ENCODE data around the gene AVP.
A peak's percentile ranks its signal among the peaks of the same experiment; 100 is the strongest.

The AVP gene

GRCh38 chr20:3101737-3102574 lies 17.4 kb upstream of the AVP start:
- Mint-ChIP-seq H3K9me3 (ENCODE audit: low read depth) (no peaks in the 10 kb centered on the region), H3K36me3 (no peaks in the 10 kb centered on the region), H3K4me1 (ENCODE audit: low read depth) (peaks cover 18% of the 10 kb centered on the region), H3K27ac (no peak overlapping the region), H3K27me3 (no peaks in the 10 kb centered on the region), H3K4me3 (peak overlapping the region; percentile 23)

- H3K4me3 Mint-ChIP-seq = no peak overlapping the region
- no peaks in the 10 kb centered on the region for H3K9me3 Mint-ChIP-seq (ENCODE audit: low read depth)
- peaks cover 18% of the 10 kb centered on the region for H3K4me1 Mint-ChIP-seq (ENCODE audit: low read depth)
- no peaks in the 10 kb centered on the region for H3K27me3 Mint-ChIP-seq
- no peaks in the 10 kb centered on the region for H3K36me3 Mint-ChIP-seq
- H3K27ac Mint-ChIP-seq = no peak overlapping the region
Observed at GRCh38 chr20:3101251-3101650, 16.7 kb upstream of the AVP start.

- H3K36me3 Mint-ChIP-seq = no peaks in the 10 kb centered on the region
- H3K9me3 Mint-ChIP-seq (ENCODE audit: low read depth) = no peaks in the 10 kb centered on the region
- H3K27ac Mint-ChIP-seq = no peak overlapping the region
- no peak overlapping the region for H3K4me3 Mint-ChIP-seq
- H3K27me3 Mint-ChIP-seq = no peaks in the 10 kb centered on the region
- peaks cover 20% of the 10 kb centered on the region for H3K4me1 Mint-ChIP-seq (ENCODE audit: low read depth)
Observed at GRCh38 chr20:3100480-3100879, 16.0 kb upstream of the AVP start.

GRCh38 chr20:3094848-3095629 lies 10.5 kb upstream of the AVP start:
- peak overlapping the region; percentile 22 for H3K27ac Mint-ChIP-seq
- H3K9me3 Mint-ChIP-seq (ENCODE audit: low read depth) = no peaks in the 10 kb centered on the region
- peaks cover 28% of the 10 kb centered on the region for H3K4me1 Mint-ChIP-seq (ENCODE audit: low read depth)
- H3K4me3 Mint-ChIP-seq = no peak overlapping the region
- H3K36me3 Mint-ChIP-seq = no peaks in the 10 kb centered on the region
- no peaks in the 10 kb centered on the region for H3K27me3 Mint-ChIP-seq

- peaks cover 31% of the 10 kb centered on the region for H3K4me1 Mint-ChIP-seq (ENCODE audit: low read depth)
- peak overlapping the region; percentile 70 for H3K4me3 Mint-ChIP-seq
- no peaks in the 10 kb centered on the region for H3K36me3 Mint-ChIP-seq
- no peaks in the 10 kb centered on the region for H3K27me3 Mint-ChIP-seq
- peak overlapping the region; percentile 85 for H3K27ac Mint-ChIP-seq
- no peaks in the 10 kb centered on the region for H3K9me3 Mint-ChIP-seq (ENCODE audit: low read depth)
Observed at GRCh38 chr20:3093861-3094361, 9.4 kb upstream of the AVP start.

GRCh38 chr20:3092611-3093379 lies 8.3 kb upstream of the AVP start:
- Mint-ChIP-seq H3K36me3 (no peaks in the 10 kb centered on the region), H3K4me3 (peak overlapping the region; percentile 84), H3K27me3 (no peaks in the 10 kb centered on the region), H3K27ac (peak overlapping the region; percentile 96), H3K4me1 (ENCODE audit: low read depth) (peaks cover 31% of the 10 kb centered on the region), H3K9me3 (ENCODE audit: low read depth) (no peaks in the 10 kb centered on the region)

GRCh38 chr20:3090565-3090964 lies 6.0 kb upstream of the AVP start:
- H3K4me3 Mint-ChIP-seq = no peak overlapping the region
- no peaks in the 10 kb centered on the region for H3K9me3 Mint-ChIP-seq (ENCODE audit: low read depth)
- no peaks in the 10 kb centered on the region for H3K27me3 Mint-ChIP-seq
- H3K36me3 Mint-ChIP-seq = no peaks in the 10 kb centered on the region
- no peak overlapping the region for H3K27ac Mint-ChIP-seq
- peaks cover 29% of the 10 kb centered on the region for H3K4me1 Mint-ChIP-seq (ENCODE audit: low read depth)

GRCh38 chr20:3088031-3088430 lies 3.5 kb upstream of the AVP start:
- Mint-ChIP-seq H3K36me3 (no peaks in the 10 kb centered on the region), H3K27me3 (no peaks in the 10 kb centered on the region), H3K4me1 (ENCODE audit: low read depth) (peaks cover 24% of the 10 kb centered on the region), H3K4me3 (no peak overlapping the region), H3K27ac (no peak overlapping the region), H3K9me3 (ENCODE audit: low read depth) (no peaks in the 10 kb centered on the region)

- Mint-ChIP-seq H3K4me1 (ENCODE audit: low read depth) (peaks cover 15% of the 10 kb centered on the region), H3K9me3 (ENCODE audit: low read depth) (no peaks in the 10 kb centered on the region), H3K27ac (no peak overlapping the region), H3K27me3 (peaks cover 9% of the 10 kb centered on the region), H3K4me3 (no peak overlapping the region), H3K36me3 (no peaks in the 10 kb centered on the region)
Observed at GRCh38 chr20:3085571-3086072, 1.1 kb upstream of the AVP start.

- no peak overlapping the region for H3K4me3 Mint-ChIP-seq
- H3K4me1 Mint-ChIP-seq (ENCODE audit: low read depth) = peaks cover 8% of the 10 kb centered on the region
- no peak overlapping the region for H3K27ac Mint-ChIP-seq
- no peaks in the 10 kb centered on the region for H3K9me3 Mint-ChIP-seq (ENCODE audit: low read depth)
- H3K27me3 Mint-ChIP-seq = peaks cover 11% of the 10 kb centered on the region
- H3K36me3 Mint-ChIP-seq = no peaks in the 10 kb centered on the region
Observed at GRCh38 chr20:3084986-3085360, 449 bp upstream of the AVP start.

GRCh38 chr20:3082955-3083952 lies 1.3 kb downstream of the AVP start:
- peaks cover 5% of the 10 kb centered on the region for H3K4me1 Mint-ChIP-seq (ENCODE audit: low read depth)
- peaks cover 11% of the 10 kb centered on the region for H3K27me3 Mint-ChIP-seq
- peak overlapping the region; percentile 62 for H3K4me3 Mint-ChIP-seq
- no peaks in the 10 kb centered on the region for H3K9me3 Mint-ChIP-seq (ENCODE audit: low read depth)
- peaks cover 2% of the 10 kb centered on the region for H3K36me3 Mint-ChIP-seq
- H3K27ac Mint-ChIP-seq = no peak overlapping the region

- peaks cover 11% of the 10 kb centered on the region for H3K4me1 Mint-ChIP-seq (ENCODE audit: low read depth)
- no peak overlapping the region for H3K27ac Mint-ChIP-seq
- peaks cover 11% of the 10 kb centered on the region for H3K27me3 Mint-ChIP-seq
Observed at GRCh38 chr20:3082306-3082951, 2.1 kb downstream of the AVP start.

GRCh38 chr20:3081641-3082040 lies 2.9 kb downstream of the AVP start:
- Mint-ChIP-seq H3K4me1 (ENCODE audit: low read depth) (peaks cover 17% of the 10 kb centered on the region), H3K36me3 (peaks cover 2% of the 10 kb centered on the region), H3K27ac (no peak overlapping the region), H3K27me3 (peaks cover 11% of the 10 kb centered on the region), H3K9me3 (ENCODE audit: low read depth) (no peaks in the 10 kb centered on the region), H3K4me3 (peak overlapping the region; percentile 77)

More at GRCh38 chr20:3082306-3082951, 2.1 kb downstream of the AVP start:
- peaks cover 2% of the 10 kb centered on the region for H3K36me3 Mint-ChIP-seq
- no peaks in the 10 kb centered on the region for H3K9me3 Mint-ChIP-seq (ENCODE audit: low read depth)
- peak overlapping the region; percentile 77 for H3K4me3 Mint-ChIP-seq
